Right atrium auricular region (tissue), 2 donors: Measurements from ENCODE around the gene CNNM4. TPM values are rescaled to one million over a fixed set of nuclear protein-coding genes. Genes with fewer than 3 reads are reported as not detected.

ENCODE experiments used
- DNase-seq: peaks from one replicate; pipeline ENCODE4 v3.0.0-alpha.2; 2019; ENCODE audit warnings: low spot score
- H3K27ac ChIP-seq, 2 donors: fragments of 200-600 bp; sonication (generic); 1 replicate in 1 of 2; 2 replicates in 1 of 2; pipeline ENCODE4 v1.5.1; 2016 to 2019
- H3K27me3 ChIP-seq, 2 donors: fragments of 200-600 bp; sonication (generic); one replicate each; pipeline versions ENCODE4 v1.5.1 to v1.6.0; 2017 to 2019
- H3K36me3 ChIP-seq: fragments of 200-600 bp; sonication (generic); one replicate; pipeline ENCODE4 v1.5.1; 2016
- H3K4me1 ChIP-seq, 2 donors: fragments of 200-600 bp; sonication (generic); one replicate each; pipeline versions ENCODE4 v1.5.1 to v1.6.0; 2017 to 2019
- H3K4me3 ChIP-seq, 2 donors: fragments of 200-600 bp; sonication (generic); 1 replicate in 1 of 2; 2 replicates in 1 of 2; pipeline ENCODE4 v1.5.1; 2017 to 2019; ENCODE audit warnings: mild to moderate bottlenecking in 1 of 2, moderate library complexity in 1 of 2
- H3K9me3 ChIP-seq, 2 donors: fragments of 200-600 bp; sonication (generic); one replicate each; pipeline ENCODE4 v1.5.1; 2019
- CTCF ChIP-seq, 2 donors: fragments of 200-600 bp; sonication (generic); IDR thresholded peaks; one replicate each; pipeline ENCODE4 v1.5.1; 2019; ENCODE audit warnings: antibody characterized with exemption in 2 of 2
- total RNA-seq, 2 donors: library from RNA; depleted of rRNA; stranded (reverse); fragments of >200 nt; gene quantifications; one replicate each; pipeline ENCODE4 v1.1.0, GENCODE V29; 2016

The CNNM4 gene
- total RNA-seq, 2 donors from 2014 or later: 22.1 to 22.2 TPM

- no peak for TF ChIP-seq CTCF (IDR thresholded peaks at IDR 0.05)
- Histone ChIP-seq H3K27ac (no peak overlapping the region), H3K36me3 (peaks cover 78% of the 10 kb centered on the region), H3K4me1 (peaks cover 0 to 18% of the 10 kb centered on the region in 2 donors), H3K9me3 (no peaks in the 10 kb centered on the region), H3K27me3 (no peaks in the 10 kb centered on the region), H3K4me3 (no peak overlapping the region)
- no peak for DNase-seq
Measured at GRCh38 chr2:96830044-96830562, 69.4 kb downstream of the CNNM4 start.

- Histone ChIP-seq H3K36me3 (peaks cover 62% of the 10 kb centered on the region), H3K27ac (no peak overlapping the region), H3K27me3 (no peaks in the 10 kb centered on the region), H3K4me1 (peaks cover 0 to 18% of the 10 kb centered on the region in 2 donors), H3K4me3 (no peak overlapping the region), H3K9me3 (no peaks in the 10 kb centered on the region)
- no peak for DNase-seq
- no peak for TF ChIP-seq CTCF (IDR thresholded peaks at IDR 0.05)
Measured at GRCh38 chr2:96831679-96832078, 71.0 kb downstream of the CNNM4 start.

- TF ChIP-seq CTCF (IDR thresholded peaks at IDR 0.05): no peak
- H3K27ac ChIP-seq: peak overlapping the region; percentile 33 to 62
- peaks cover 0 to 18% of the 10 kb centered on the region in 2 donors for H3K4me1 ChIP-seq
- H3K4me3 ChIP-seq: no peak overlapping the region
- H3K36me3 ChIP-seq: peaks cover 55% of the 10 kb centered on the region
- no peak for DNase-seq
- H3K27me3 ChIP-seq: no peaks in the 10 kb centered on the region
- H3K9me3 ChIP-seq: no peaks in the 10 kb centered on the region
Measured at GRCh38 chr2:96832408-96832753, 71.7 kb downstream of the CNNM4 start.

GRCh38 chr2:96832754-96833507 lies 72.2 kb downstream of the CNNM4 start:
- Histone ChIP-seq H3K36me3 (peaks cover 50% of the 10 kb centered on the region), H3K27me3 (no peaks in the 10 kb centered on the region), H3K27ac (peak overlapping the region; percentile 33 to 62), H3K4me3 (no peak overlapping the region), H3K4me1 (peaks cover 0 to 18% of the 10 kb centered on the region in 2 donors), H3K9me3 (no peaks in the 10 kb centered on the region)
- peak; percentile 71 for DNase-seq
- no peak for TF ChIP-seq CTCF (IDR thresholded peaks at IDR 0.05)

GRCh38 chr2:96835830-96836229 lies 75.1 kb downstream of the CNNM4 start:
- no peaks in the 10 kb centered on the region for H3K27me3 ChIP-seq
- peaks cover 0 to 33% of the 10 kb centered on the region in 2 donors for H3K4me1 ChIP-seq
- H3K27ac ChIP-seq: no peak overlapping the region
- no peaks in the 10 kb centered on the region for H3K9me3 ChIP-seq
- no peak for TF ChIP-seq CTCF (IDR thresholded peaks at IDR 0.05)
- H3K4me3 ChIP-seq: no peak overlapping the region
- no peak for DNase-seq
- H3K36me3 ChIP-seq: peaks cover 38% of the 10 kb centered on the region
